ENCODE data around the gene ENTPD8. TPM values are rescaled to one million over a fixed set of nuclear protein-coding genes. Genes with fewer than 3 reads are reported as not detected.

Gene ENTPD8
- total RNA-seq, 4 donors from 2014 or later: 0.57 TPM; not detected in 3

- Histone ChIP-seq H3K36me3 (no peaks in the 10 kb centered on the region), H3K4me3 (no peak overlapping the region), H3K27ac (no peak overlapping the region), H3K9me3 (no peaks in the 10 kb centered on the region), H3K4me1 (peaks cover 0 to 45% (median 19%) of the 10 kb centered on the region in 3 donors), H3K27me3 (peaks cover 5% of the 10 kb centered on the region)
- no peak for TF ChIP-seq CTCF (IDR thresholded peaks at IDR 0.05)
- TF ChIP-seq EP300 (IDR thresholded peaks at IDR 0.05): no peak
- TF ChIP-seq POLR2A (IDR thresholded peaks at IDR 0.05): no peak
- TF ChIP-seq POLR2AphosphoS5 (IDR thresholded peaks at IDR 0.05): no peak
- WGBS, 2 donors (ENCODE audit: low coverage in 1 of 2): 77 to 83% methylated on average over 5 to 7 of the region's 11 CpGs
- ATAC-seq: no peak
Measured at GRCh38 chr9:137409515-137409914, 31.6 kb downstream of the ENTPD8 start.

- no peak for ATAC-seq
- H3K27me3 ChIP-seq: peaks cover 5% of the 10 kb centered on the region
- H3K36me3 ChIP-seq: no peaks in the 10 kb centered on the region
- no peak overlapping the region for H3K4me3 ChIP-seq
- H3K27ac ChIP-seq: no peak overlapping the region
- no peaks in the 10 kb centered on the region for H3K9me3 ChIP-seq
- TF ChIP-seq CTCF (IDR thresholded peaks at IDR 0.05) (no peak), EP300 (IDR thresholded peaks at IDR 0.05) (no peak), POLR2A (IDR thresholded peaks at IDR 0.05) (no peak), POLR2AphosphoS5 (IDR thresholded peaks at IDR 0.05) (no peak)
- 91 to 100% methylated on average over 7 of the region's 24 CpGs for WGBS, 2 donors (ENCODE audit: low coverage in 1 of 2)
- H3K4me1 ChIP-seq: peaks cover 0 to 45% (median 19%) of the 10 kb centered on the region in 3 donors
Measured at GRCh38 chr9:137408651-137409405, 32.3 kb downstream of the ENTPD8 start.

DNA sequence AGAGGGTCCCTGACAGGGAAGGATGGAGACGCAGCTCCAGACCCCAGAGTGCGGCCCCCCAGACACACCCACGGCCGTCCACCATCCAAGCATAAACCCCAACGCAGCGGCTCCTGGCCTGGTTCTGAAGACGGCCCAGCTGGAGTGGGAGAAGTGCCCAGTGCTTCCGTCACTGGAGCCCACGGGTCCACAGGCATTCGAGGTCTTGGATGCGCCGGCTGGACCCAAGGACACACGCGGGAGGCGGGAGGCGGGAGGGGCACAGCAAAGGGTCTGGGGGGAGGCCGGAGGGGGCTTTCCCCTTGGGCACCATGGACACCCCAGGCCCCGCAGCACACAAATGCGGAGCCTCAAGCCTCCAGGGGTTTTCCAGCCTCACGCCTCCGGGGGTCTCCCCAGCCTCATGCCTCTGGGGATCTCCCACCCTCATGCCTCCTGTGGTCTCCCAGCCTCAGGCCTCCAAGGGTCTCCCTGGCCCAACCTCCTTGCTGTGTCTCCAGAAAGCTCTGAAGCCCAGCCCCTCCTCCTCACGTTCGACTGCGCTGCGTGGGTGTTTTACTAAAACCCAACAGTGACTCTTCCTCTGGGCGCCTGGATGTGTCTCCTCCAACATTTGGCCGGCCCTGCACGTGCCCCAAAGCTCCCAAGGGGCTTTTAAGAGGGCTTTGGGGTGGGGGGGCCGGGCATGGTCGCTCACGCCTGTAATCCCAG is 33.4 kb downstream of the ENTPD8 start:
- Histone ChIP-seq H3K4me1 (peaks cover 0 to 43% (median 19%) of the 10 kb centered on the region in 3 donors), H3K27ac (peak overlapping the region in 2 of 4 donors; percentile 36 to 53), H3K9me3 (no peaks in the 10 kb centered on the region), H3K4me3 (peak overlapping the region in 1 of 2 donors; percentile 49), H3K27me3 (peaks cover 5% of the 10 kb centered on the region), H3K36me3 (peaks cover 0 to 5% of the 10 kb centered on the region in 2 donors)
- ATAC-seq: peak; percentile 32
- TF ChIP-seq POLR2AphosphoS5 (IDR thresholded peaks at IDR 0.05) (no peak), POLR2A (IDR thresholded peaks at IDR 0.05) (no peak), CTCF (IDR thresholded peaks at IDR 0.05) (no peak), EP300 (IDR thresholded peaks at IDR 0.05) (no peak)
- 56% methylated on average over 5 of the region's 31 CpGs; no CpG with 5 or more reads in 1 of the 2 donors for WGBS, 2 donors (ENCODE audit: low coverage in 1 of 2)

DNA sequence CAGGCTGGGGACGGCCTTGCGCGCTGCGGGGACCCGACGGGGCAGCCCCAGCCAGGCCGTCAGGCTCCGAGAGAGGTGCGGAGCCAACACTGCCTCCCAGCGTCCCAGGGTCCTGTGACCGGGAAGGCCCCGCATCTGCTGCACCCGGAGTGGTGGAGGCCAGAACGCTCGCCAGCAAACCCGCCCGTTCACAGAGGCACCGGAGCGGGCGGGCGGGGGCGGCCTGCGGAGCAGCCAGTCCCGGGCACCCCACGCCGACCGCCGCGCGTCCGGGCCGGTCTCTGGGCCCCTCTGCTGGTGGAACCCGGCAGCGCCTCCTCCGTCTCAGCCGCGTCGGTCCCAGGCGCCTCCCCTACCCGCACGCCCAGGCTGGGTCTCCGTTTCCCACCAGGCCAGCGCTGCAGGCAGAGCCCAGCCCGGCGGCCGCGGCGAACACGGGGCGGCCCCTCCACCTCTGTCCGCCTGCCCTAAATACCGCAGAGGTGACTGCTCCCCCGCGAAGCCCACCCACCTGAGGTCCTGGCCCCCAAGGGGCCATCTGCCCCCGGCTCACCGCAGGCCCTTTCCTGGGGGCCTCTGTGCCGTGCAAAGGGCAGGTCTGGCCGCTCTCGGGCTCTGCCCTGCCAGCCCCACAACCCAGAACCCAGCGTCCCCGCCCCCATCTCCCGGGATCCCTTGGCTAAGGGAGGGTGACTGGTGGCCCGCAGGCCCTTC is 34.1 kb downstream of the ENTPD8 start:
- H3K9me3 ChIP-seq: no peaks in the 10 kb centered on the region
- peak; percentile 80 for ATAC-seq
- H3K27ac ChIP-seq: peak overlapping the region in 2 of 4 donors; percentile 36 to 53
- no CpG with 5 or more reads among the region's 63 CpGs for WGBS, 2 donors (ENCODE audit: low coverage in 1 of 2)
- peaks cover 0 to 36% (median 19%) of the 10 kb centered on the region in 3 donors for H3K4me1 ChIP-seq
- TF ChIP-seq EP300 (IDR thresholded peaks at IDR 0.05) (no peak), CTCF (IDR thresholded peaks at IDR 0.05) (peak in 3 of 4 experiments; percentile 67 to 83 (median 82)), POLR2AphosphoS5 (IDR thresholded peaks at IDR 0.05) (no peak), POLR2A (IDR thresholded peaks at IDR 0.05) (no peak)
- H3K27me3 ChIP-seq: peaks cover 5% of the 10 kb centered on the region
- H3K4me3 ChIP-seq: peak overlapping the region; percentile 0 to 49
- peaks cover 0 to 11% of the 10 kb centered on the region in 2 donors for H3K36me3 ChIP-seq

All from gastroesophageal sphincter (tissue), 4 donors.